LNCAP (cell line): Measurements from ENCODE around the gene HNRNPF.

Source experiments
- TF ChIP-seq, protein P1 (sequence below): fragments of 450-650 bp; IDR thresholded peaks from 2 replicates; pipeline ENCODE4 v1.5.1; 2017; ENCODE audit warnings: mild to moderate bottlenecking

The HNRNPF gene

DNA sequence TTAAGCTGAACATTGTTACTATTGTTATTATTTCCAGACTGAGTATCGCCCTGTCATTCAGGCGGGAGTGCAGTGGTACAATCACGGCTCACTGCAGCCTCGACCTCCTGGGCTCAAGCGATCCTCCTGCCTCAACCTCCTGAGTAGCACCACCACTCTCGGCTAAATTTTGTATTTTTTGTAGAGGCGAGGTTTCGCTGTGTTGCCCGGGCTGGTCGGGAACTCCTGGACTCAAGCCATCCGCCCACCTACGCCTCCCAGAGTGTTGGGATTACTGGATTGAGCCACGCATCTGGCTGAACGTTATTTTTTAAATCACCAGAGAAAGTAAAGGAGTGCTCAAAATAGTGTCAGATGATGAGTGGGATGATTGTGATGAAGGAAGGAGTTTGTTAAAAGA lies 1.4 kb upstream of the HNRNPF start:
- TF ChIP-seq, protein P1, sequence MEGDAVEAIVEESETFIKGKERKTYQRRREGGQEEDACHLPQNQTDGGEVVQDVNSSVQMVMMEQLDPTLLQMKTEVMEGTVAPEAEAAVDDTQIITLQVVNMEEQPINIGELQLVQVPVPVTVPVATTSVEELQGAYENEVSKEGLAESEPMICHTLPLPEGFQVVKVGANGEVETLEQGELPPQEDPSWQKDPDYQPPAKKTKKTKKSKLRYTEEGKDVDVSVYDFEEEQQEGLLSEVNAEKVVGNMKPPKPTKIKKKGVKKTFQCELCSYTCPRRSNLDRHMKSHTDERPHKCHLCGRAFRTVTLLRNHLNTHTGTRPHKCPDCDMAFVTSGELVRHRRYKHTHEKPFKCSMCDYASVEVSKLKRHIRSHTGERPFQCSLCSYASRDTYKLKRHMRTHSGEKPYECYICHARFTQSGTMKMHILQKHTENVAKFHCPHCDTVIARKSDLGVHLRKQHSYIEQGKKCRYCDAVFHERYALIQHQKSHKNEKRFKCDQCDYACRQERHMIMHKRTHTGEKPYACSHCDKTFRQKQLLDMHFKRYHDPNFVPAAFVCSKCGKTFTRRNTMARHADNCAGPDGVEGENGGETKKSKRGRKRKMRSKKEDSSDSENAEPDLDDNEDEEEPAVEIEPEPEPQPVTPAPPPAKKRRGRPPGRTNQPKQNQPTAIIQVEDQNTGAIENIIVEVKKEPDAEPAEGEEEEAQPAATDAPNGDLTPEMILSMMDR, result no peak

DNA sequence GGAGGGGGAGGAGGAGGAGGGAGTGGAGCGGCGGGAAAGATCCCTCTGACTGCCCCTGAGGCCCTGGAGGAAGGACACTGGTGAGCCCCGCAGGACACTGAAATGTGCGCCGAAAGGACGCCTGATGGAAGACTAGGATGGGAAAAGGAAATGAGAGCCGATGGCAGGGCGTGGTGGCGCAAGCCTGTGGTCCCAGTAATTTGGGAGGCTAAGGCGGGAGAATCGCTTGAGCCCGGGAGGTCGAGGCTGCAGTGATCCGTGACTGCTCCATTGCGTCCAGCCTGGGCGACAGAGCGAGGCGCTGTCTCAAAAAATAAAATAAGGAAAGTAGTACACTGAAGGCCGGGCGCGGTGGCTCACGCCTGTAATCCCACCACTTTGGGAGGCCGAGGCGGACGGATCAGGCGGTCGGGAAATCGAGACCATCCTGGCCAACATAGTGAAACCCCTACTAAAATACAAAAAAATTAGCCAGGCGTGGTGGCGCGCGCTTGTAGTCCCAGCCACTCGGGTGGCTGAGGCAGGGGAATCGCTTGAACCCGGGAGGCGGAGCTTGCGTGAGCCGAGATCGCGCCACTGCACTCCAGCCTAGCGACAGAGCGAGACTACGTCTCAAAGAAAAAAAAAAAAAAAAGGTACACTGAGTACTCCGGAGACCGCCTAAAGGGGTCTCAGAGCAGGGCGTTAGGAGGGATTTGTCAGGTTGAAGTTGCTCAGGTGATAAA lies 561 bp upstream of the HNRNPF start:
- TF ChIP-seq, protein P1, result no peak

DNA sequence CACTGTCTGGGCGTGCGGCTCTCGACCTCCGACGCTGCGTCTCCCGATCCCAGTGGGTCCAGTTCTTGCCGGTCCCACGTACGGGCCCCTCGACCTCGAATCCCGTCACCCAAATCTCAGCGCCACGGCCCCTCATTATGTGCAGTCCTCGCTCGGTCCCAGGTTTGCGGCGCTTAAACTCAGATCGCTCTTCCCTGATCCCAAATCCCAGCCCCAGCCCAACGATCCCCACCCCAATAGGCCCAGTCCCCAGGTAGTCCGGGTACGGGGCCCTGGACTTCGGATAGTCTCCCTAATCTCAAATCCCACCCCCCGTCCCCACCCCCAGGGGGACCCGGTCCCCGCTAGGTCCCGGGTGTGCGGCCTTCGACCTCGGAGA lies 666 bp downstream of the HNRNPF start:
- TF ChIP-seq, protein P1, result no peak

DNA sequence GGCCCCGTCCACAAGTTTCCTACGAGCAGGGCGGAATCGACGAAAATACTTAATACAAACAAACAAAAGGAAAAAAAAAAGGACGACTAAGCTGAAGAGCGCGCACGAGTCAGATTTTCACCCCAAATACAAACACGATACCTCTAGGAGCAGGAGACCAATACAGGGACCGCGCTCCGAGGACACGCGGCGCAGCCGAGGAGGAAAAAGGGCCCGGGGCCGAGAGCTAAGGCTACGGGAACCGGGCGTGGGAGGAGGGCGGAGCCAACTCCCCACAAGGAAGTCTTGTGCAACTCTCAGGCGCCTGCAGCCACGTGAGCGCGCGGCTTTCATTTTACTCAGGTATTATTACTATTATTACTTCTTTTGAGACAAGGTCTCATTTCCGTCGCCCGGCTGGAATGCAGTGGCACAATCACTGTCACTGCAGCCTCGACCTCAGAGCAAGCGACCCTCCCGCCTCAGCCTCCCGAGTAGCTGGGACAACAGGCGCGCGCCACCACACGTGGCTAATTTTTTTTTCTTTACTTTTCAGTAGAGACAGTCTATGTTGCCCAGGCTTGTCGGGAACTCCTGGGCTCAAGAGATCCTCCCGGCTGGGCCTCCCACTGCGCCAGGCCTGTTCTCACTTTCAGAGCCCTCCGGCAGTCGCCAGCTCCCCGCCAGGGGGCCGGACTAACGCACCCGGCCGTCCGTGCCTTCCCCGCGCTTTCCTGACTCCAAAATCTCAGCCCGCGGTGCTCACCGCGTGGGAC lies 1.2 kb downstream of the HNRNPF start:
- TF ChIP-seq, protein P1, result peak; percentile 39; the same call in 1 of the 2 replicates

DNA sequence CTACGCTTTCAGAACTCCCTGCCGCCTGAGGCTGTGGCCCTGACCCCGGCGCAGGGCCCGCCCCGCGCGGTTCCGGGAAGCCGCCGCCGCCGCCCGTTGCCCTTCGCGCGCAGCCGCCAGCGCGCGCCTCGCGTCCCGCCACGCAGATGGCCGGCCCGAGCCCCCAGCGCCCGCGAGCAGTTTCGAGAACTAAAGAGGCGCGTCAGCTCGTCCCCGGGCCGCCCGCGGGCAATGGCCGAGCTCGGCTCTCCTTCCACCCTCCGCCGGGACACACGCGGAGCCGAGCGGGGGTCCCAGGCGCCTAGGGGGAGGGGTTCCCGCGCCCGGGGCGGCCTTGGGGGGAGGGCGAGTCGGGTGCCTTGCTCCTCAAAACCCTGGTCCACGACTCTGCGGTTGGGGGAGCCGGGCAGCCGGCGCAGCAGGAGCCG lies 1.8 kb downstream of the HNRNPF start:
- TF ChIP-seq, protein P1, result no peak

DNA sequence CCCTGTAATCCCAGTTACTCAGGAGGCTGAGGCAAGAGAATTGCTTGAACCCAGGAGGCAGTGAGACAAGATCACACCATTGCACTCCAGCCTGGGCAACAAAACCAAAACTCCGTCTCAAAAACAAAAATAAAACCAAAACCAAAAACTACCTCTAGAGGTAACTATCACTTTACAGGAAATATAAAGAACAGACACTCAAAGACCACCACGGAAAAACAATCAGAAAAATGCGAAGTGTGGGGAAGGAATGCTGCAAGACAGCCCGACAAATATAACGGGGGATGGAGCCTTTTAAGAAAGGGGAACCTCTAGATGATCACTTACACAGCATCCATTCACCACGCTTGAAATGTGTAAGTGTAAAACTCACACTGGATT lies 4.3 kb downstream of the HNRNPF start:
- TF ChIP-seq, protein P1, result no peak

DNA sequence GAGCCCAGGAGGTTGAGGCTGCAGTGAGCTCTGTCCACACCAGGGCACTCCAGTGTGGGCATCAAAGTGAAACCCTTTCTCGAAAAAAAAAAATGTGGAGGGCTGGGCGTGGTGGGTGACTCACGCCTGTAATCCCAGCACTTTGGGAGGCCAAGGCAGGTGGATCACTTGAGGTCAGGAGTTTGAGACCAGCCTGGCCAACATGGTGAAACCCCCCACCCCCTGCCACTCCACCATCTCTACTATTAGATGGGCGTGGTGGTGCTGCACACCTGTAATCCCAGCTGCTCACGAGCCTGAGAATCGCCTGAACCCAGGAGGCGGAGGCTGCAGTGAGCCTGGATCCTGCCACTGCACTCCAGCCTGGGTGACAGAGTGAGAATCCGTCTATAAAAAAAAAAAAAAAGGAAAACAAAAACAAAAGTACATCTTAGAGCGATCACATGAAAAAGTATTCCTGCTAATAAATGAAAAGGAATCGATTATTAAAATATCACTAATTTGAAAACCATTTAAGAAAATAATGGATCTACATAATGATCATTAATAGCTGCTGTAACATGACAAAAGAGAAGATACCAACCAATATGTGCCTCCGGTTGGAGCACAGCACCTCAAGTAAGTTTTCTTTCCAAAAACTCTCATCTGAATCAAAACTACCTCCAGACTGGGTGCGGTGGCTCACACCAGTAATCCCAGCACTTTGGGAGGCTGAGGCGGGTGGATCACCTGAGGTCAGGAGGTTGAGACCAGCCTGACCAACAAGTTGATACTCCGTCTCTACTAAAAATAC lies 4.9 kb downstream of the HNRNPF start:
- TF ChIP-seq, protein P1, result no peak
